Activated CD8-positive, alpha-beta T cell treated with anti-CD3 and anti-CD28 coated beads, Interleukin-2, amount 10 ng/mL, durations not matched to agents 7 days and 5 days (primary cell): ENCODE measurements around the gene HNRNPU. TPM values are rescaled to one million over a fixed set of nuclear protein-coding genes. Genes with fewer than 3 reads are reported as not detected.

Experiments
- ATAC-seq: fragments of 150-1000 bp; cut with Tn5 transposase; one replicate; pipeline ENCODE4 v1.10.0; 2021; ENCODE audit warnings: moderate library complexity
- CTCF ChIA-PET: fragments of 350-600 bp; sonication (Branson Sonifier 250); formaldehyde crosslinking; loops from one replicate; lab custom pipeline; 2021; ENCODE audit warnings: antibody characterized with exemption; lab: Charles Lee
- POLR2A ChIA-PET: fragments of 350-600 bp; sonication (Branson Sonifier 250); formaldehyde crosslinking; loops from one replicate; lab custom pipeline; 2021; ENCODE audit warnings: antibody characterized with exemption; lab: Charles Lee
- DNase-seq: peaks from one replicate; pipeline ENCODE4 v3.0.0-alpha.2; 2020
- H3K27ac Mint-ChIP-seq: one replicate; pipeline ENCODE4 v1.8.0; 2021; ENCODE audit warnings: mild to moderate bottlenecking, mixed read lengths
- H3K27me3 Mint-ChIP-seq: one replicate; pipeline ENCODE4 v1.8.0; 2021; ENCODE audit warnings: low read depth, mixed read lengths
- H3K36me3 Mint-ChIP-seq: one replicate; pipeline ENCODE4 v1.8.0; 2021; ENCODE audit warnings: low read depth, mixed read lengths
- H3K4me1 Mint-ChIP-seq: one replicate; pipeline ENCODE4 v1.8.0; 2021; ENCODE audit warnings: low read depth, mixed read lengths
- H3K4me3 Mint-ChIP-seq: one replicate; pipeline ENCODE4 v1.8.0; 2021; ENCODE audit warnings: mild to moderate bottlenecking, mixed read lengths
- H3K9me3 Mint-ChIP-seq: one replicate; pipeline ENCODE4 v1.8.0; 2022; ENCODE audit warnings: mixed read lengths; ENCODE audit not compliant: insufficient read depth
- total RNA-seq, 2 experiments: library from RNA; stranded (reverse); gene quantifications; one replicate each; pipeline ENCODE4 v1.2.3, GENCODE V29; 2021

HNRNPU gene
- total RNA-seq, 2 experiments from 2014 or later, result 432 to 435 TPM

GRCh38 chr1:244821134-244821533, 43.2 kb downstream of the HNRNPU start:
- POLR2A ChIA-PET, result no interaction called here
- H3K9me3 Mint-ChIP-seq, result no peaks in the 10 kb centered on the region
- CTCF ChIA-PET, result no interaction called here
- ATAC-seq, result no peak
- no peaks in the 10 kb centered on the region for H3K36me3 Mint-ChIP-seq
- H3K4me1 Mint-ChIP-seq, result no peaks in the 10 kb centered on the region
- H3K4me3 Mint-ChIP-seq, result no peak overlapping the region
- no peak for DNase-seq
- H3K27me3 Mint-ChIP-seq, result peaks cover 6% of the 10 kb centered on the region
- H3K27ac Mint-ChIP-seq, result no peak overlapping the region

- no peak for DNase-seq
- no peak for ATAC-seq
- ChIA-PET POLR2A (no interaction called here), CTCF (interaction anchor here (1.5 kb wide), 1 partner anchor 222 kb away, joined by 5 read pairs; no protein-coding TSS in a partner anchor)
- Mint-ChIP-seq H3K27me3 (peaks cover 6% of the 10 kb centered on the region), H3K9me3 (no peaks in the 10 kb centered on the region), H3K4me1 (no peaks in the 10 kb centered on the region), H3K27ac (no peak overlapping the region), H3K36me3 (no peaks in the 10 kb centered on the region), H3K4me3 (no peak overlapping the region)
Measured at GRCh38 chr1:244820131-244820530, 44.2 kb downstream of the HNRNPU start.

GRCh38 chr1:244817415-244817894, 46.9 kb downstream of the HNRNPU start:
- no peak overlapping the region for H3K27ac Mint-ChIP-seq
- DNase-seq (no peak), ATAC-seq (no peak)
- H3K4me1 Mint-ChIP-seq, result peaks cover 6% of the 10 kb centered on the region
- H3K4me3 Mint-ChIP-seq, result no peak overlapping the region
- no peaks in the 10 kb centered on the region for H3K36me3 Mint-ChIP-seq
- CTCF ChIA-PET, result interaction anchor here (1.8 kb wide), 1 partner anchor 16 kb away, joined by 4 read pairs; no protein-coding TSS in a partner anchor
- peaks cover 9% of the 10 kb centered on the region for H3K27me3 Mint-ChIP-seq
- POLR2A ChIA-PET, result no interaction called here
- no peaks in the 10 kb centered on the region for H3K9me3 Mint-ChIP-seq

GRCh38 chr1:244815600-244816099, 48.7 kb downstream of the HNRNPU start:
- no peak for ATAC-seq
- Mint-ChIP-seq H3K27ac (no peak overlapping the region), H3K27me3 (peaks cover 9% of the 10 kb centered on the region), H3K36me3 (no peaks in the 10 kb centered on the region), H3K4me1 (peaks cover 6% of the 10 kb centered on the region), H3K4me3 (no peak overlapping the region), H3K9me3 (no peaks in the 10 kb centered on the region)
- ChIA-PET CTCF (no interaction called here), POLR2A (no interaction called here)
- no peak for DNase-seq

- CTCF ChIA-PET, result interaction anchor here (1.4 to 2.1 kb wide), 4 partner anchors 12 to 229 kb away, joined by 4 to 7 read pairs (median 6); no protein-coding TSS in a partner anchor
- H3K27ac Mint-ChIP-seq, result no peak overlapping the region
- H3K27me3 Mint-ChIP-seq, result peaks cover 9% of the 10 kb centered on the region
- no peaks in the 10 kb centered on the region for H3K9me3 Mint-ChIP-seq
- no peak for DNase-seq
- no peak for ATAC-seq
- no peaks in the 10 kb centered on the region for H3K36me3 Mint-ChIP-seq
- POLR2A ChIA-PET, result interaction anchor here (0.5 kb wide), 1 partner anchor 346 kb away, joined by 4 read pairs; no protein-coding TSS in a partner anchor
- H3K4me3 Mint-ChIP-seq, result no peak overlapping the region
- H3K4me1 Mint-ChIP-seq, result peaks cover 6% of the 10 kb centered on the region
Measured at GRCh38 chr1:244813327-244813726, 51.0 kb downstream of the HNRNPU start.

- no peaks in the 10 kb centered on the region for H3K36me3 Mint-ChIP-seq
- H3K9me3 Mint-ChIP-seq, result no peaks in the 10 kb centered on the region
- DNase-seq (no peak), ATAC-seq (no peak)
- ChIA-PET CTCF (interaction anchor here (1.1 to 1.6 kb wide), 2 partner anchors 13 to 232 kb away, joined by 3 to 5 read pairs; no protein-coding TSS in a partner anchor), POLR2A (no interaction called here)
- H3K4me3 Mint-ChIP-seq, result no peak overlapping the region
- peaks cover 6% of the 10 kb centered on the region for H3K4me1 Mint-ChIP-seq
- H3K27me3 Mint-ChIP-seq, result peaks cover 6% of the 10 kb centered on the region
- no peak overlapping the region for H3K27ac Mint-ChIP-seq
Measured at GRCh38 chr1:244810221-244810620, 54.1 kb downstream of the HNRNPU start.

- no peaks in the 10 kb centered on the region for H3K9me3 Mint-ChIP-seq
- DNase-seq, result no peak
- ChIA-PET CTCF (no interaction called here), POLR2A (no interaction called here)
- ATAC-seq, result no peak
- no peaks in the 10 kb centered on the region for H3K36me3 Mint-ChIP-seq
- H3K27me3 Mint-ChIP-seq, result no peaks in the 10 kb centered on the region
- no peaks in the 10 kb centered on the region for H3K4me1 Mint-ChIP-seq
- no peak overlapping the region for H3K27ac Mint-ChIP-seq
- H3K4me3 Mint-ChIP-seq, result no peak overlapping the region
Measured at GRCh38 chr1:244807138-244807537, 57.2 kb downstream of the HNRNPU start.

GRCh38 chr1:244804841-244805240, 59.5 kb downstream of the HNRNPU start:
- POLR2A ChIA-PET, result no interaction called here
- Mint-ChIP-seq H3K27ac (no peak overlapping the region), H3K4me3 (no peak overlapping the region), H3K4me1 (peaks cover 5% of the 10 kb centered on the region), H3K36me3 (no peaks in the 10 kb centered on the region), H3K27me3 (no peaks in the 10 kb centered on the region), H3K9me3 (no peaks in the 10 kb centered on the region)
- CTCF ChIA-PET, result no interaction called here
- DNase-seq (no peak), ATAC-seq (no peak)

GRCh38 chr1:244802556-244803239, 61.6 kb downstream of the HNRNPU start:
- Mint-ChIP-seq H3K27ac (no peak overlapping the region), H3K9me3 (no peaks in the 10 kb centered on the region), H3K4me1 (peaks cover 5% of the 10 kb centered on the region), H3K27me3 (peaks cover 5% of the 10 kb centered on the region), H3K4me3 (no peak overlapping the region), H3K36me3 (no peaks in the 10 kb centered on the region)
- DNase-seq (no peak), ATAC-seq (no peak)
- ChIA-PET CTCF (interaction anchor here (0.7 to 9.7 kb wide), 6 partner anchors 27 to 240 kb away, joined by 3 to 102 read pairs (median 14); partner anchors contain the start of gene HNRNPU), POLR2A (no interaction called here)

GRCh38 chr1:244802041-244802440, 62.3 kb downstream of the HNRNPU start:
- no peak overlapping the region for H3K27ac Mint-ChIP-seq
- H3K4me3 Mint-ChIP-seq, result no peak overlapping the region
- ChIA-PET CTCF (interaction anchor here (0.7 to 9.7 kb wide), 21 partner anchors 11 to 249 kb away, joined by 3 to 102 read pairs (median 4); partner anchors contain the start of gene HNRNPU), POLR2A (interaction anchor here (1.1 kb wide), 1 partner anchor 34 kb away, joined by 3 read pairs; the partner anchor contains the start of gene COX20)
- ATAC-seq (no peak), DNase-seq (no peak)
- peaks cover 5% of the 10 kb centered on the region for H3K4me1 Mint-ChIP-seq
- H3K9me3 Mint-ChIP-seq, result no peaks in the 10 kb centered on the region
- no peaks in the 10 kb centered on the region for H3K36me3 Mint-ChIP-seq
- H3K27me3 Mint-ChIP-seq, result peaks cover 5% of the 10 kb centered on the region

GRCh38 chr1:244801246-244801645, 63.1 kb downstream of the HNRNPU start:
- peaks cover 5% of the 10 kb centered on the region for H3K4me1 Mint-ChIP-seq
- no peaks in the 10 kb centered on the region for H3K9me3 Mint-ChIP-seq
- H3K27ac Mint-ChIP-seq, result no peak overlapping the region
- H3K27me3 Mint-ChIP-seq, result peaks cover 5% of the 10 kb centered on the region
- DNase-seq (peak; percentile 65), ATAC-seq (peak; percentile 78)
- ChIA-PET POLR2A (interaction anchor here (1.1 kb wide), 1 partner anchor 34 kb away, joined by 3 read pairs; the partner anchor contains the start of gene COX20), CTCF (interaction anchor here (0.7 to 9.7 kb wide), 33 partner anchors 10 to 261 kb away, joined by 3 to 102 read pairs (median 4); partner anchors contain the start of genes COX20 and HNRNPU)
- H3K36me3 Mint-ChIP-seq, result no peaks in the 10 kb centered on the region
- no peak overlapping the region for H3K4me3 Mint-ChIP-seq
